K562 (cell line): Measurements from ENCODE around the gene SLC25A11. TPM values are rescaled to one million over a fixed set of nuclear protein-coding genes. Genes with fewer than 3 reads are reported as not detected.

Experiments
- EWSR1 ChIP-seq: fragments of 450-650 bp; IDR thresholded peaks from 2 replicates; pipeline ENCODE4 v1.6.1; 2018; ENCODE audit warnings: borderline replicate concordance, mild to moderate bottlenecking, low read depth, moderate library complexity; ENCODE audit not compliant: partially characterized antibody
- FIP1L1 ChIP-seq: fragments of 200-400 bp; formaldehyde crosslinking; IDR thresholded peaks from 2 replicates; pipeline ENCODE4 v1.6.1; 2018; ENCODE audit warnings: mild to moderate bottlenecking, low read depth, low read length; ENCODE audit not compliant: poor library complexity, severe bottlenecking
- HDAC2 ChIP-seq: fragments of 450-650 bp; IDR thresholded peaks from 2 replicates; pipeline ENCODE4 v1.6.1; 2016; ENCODE audit warnings: mild to moderate bottlenecking
- SNIP1 ChIP-seq: fragments of 450-650 bp; IDR thresholded peaks from 2 replicates; pipeline ENCODE4 v1.7.1; 2017; ENCODE audit warnings: low read depth, mild to moderate bottlenecking
- ZNF263 ChIP-seq: sonication (generic); formaldehyde crosslinking; IDR thresholded peaks from 2 replicates; pipeline ENCODE4 v1.8.0; 2022; ENCODE audit warnings: mild to moderate bottlenecking, missing genetic modification reagents, borderline replicate concordance
- ZNF3 ChIP-seq: fragments of 250-450 bp; sonication (Bioruptor Pico); IDR thresholded peaks from 2 replicates; pipeline ENCODE4 v1.5.0; 2021; ENCODE audit warnings: mild to moderate bottlenecking, moderate library complexity
- ZNF79 ChIP-seq: fragments of 250-450 bp; sonication (Bioruptor Pico); IDR thresholded peaks from 2 replicates; pipeline ENCODE4 v1.4.0; 2020; ENCODE audit warnings: low read depth, mild to moderate bottlenecking, moderate library complexity
- ZSCAN29 ChIP-seq: fragments of 450-650 bp; IDR thresholded peaks from 2 replicates; pipeline ENCODE4 v1.6.1; 2017
- polyA plus RNA-seq, 8 experiments: library from polyadenylated mRNA; depleted of rRNA in 4 of 8; stranded (reverse) in 5 of 8; unstranded in 3 of 8; fragments of >200 nt; fragmentation: Nextera tagmentation in 2 of 8; fragmentation: Illumina TruSeq in 1 of 8; extraction: Ambion mirVana in 2 of 8; extraction: Trizol in 1 of 8; gene quantifications; 2 replicates each; pipeline versions ENCODE4 v1.2.1 to v1.2.3, GENCODE V29; 2011 to 2014; ENCODE audit warnings: inconsistent platforms in 1 of 8, missing spikeins in 1 of 8
- total RNA-seq, 7 experiments: library from RNA; depleted of rRNA in 6 of 7; stranded (reverse); fragments of >200 nt in 6 of 7; fragmentation: Illumina TruSeq in 2 of 7; extraction: Trizol in 2 of 7; gene quantifications; 2 replicates each; pipeline versions ENCODE4 v1.2.1 to v1.2.3, GENCODE V29; 2011 to 2021; ENCODE audit warnings: low replicate concordance in 1 of 7
- TF ChIP-seq, protein P1 (sequence below): sonication (generic); formaldehyde crosslinking; IDR thresholded peaks from 2 replicates; pipeline ENCODE4 v1.8.0; 2023; ENCODE audit warnings: missing genetic modification reagents, mild to moderate bottlenecking, borderline replicate concordance
- TF ChIP-seq, protein P2 (sequence below), 2 experiments: fragments of 450-650 bp; formaldehyde crosslinking in 1 of 2; IDR thresholded peaks; 2 replicates each; pipeline versions ENCODE4 v1.4.0 to v1.6.1; 2014 to 2020; ENCODE audit warnings: mild to moderate bottlenecking in 2 of 2, borderline replicate concordance in 1 of 2, low read depth in 1 of 2
- TF ChIP-seq, protein P3 (sequence below): fragments of 450-650 bp; IDR thresholded peaks from 2 replicates; pipeline ENCODE4 v1.6.1; 2016

SLC25A11 gene
- total and polyA plus RNA-seq, 9 of the 15 experiments (the other 6 are each of a cell fraction or from before 2014, with no cell fraction given) = 3.1 to 56.7 (median 32.9) TPM

DNA sequence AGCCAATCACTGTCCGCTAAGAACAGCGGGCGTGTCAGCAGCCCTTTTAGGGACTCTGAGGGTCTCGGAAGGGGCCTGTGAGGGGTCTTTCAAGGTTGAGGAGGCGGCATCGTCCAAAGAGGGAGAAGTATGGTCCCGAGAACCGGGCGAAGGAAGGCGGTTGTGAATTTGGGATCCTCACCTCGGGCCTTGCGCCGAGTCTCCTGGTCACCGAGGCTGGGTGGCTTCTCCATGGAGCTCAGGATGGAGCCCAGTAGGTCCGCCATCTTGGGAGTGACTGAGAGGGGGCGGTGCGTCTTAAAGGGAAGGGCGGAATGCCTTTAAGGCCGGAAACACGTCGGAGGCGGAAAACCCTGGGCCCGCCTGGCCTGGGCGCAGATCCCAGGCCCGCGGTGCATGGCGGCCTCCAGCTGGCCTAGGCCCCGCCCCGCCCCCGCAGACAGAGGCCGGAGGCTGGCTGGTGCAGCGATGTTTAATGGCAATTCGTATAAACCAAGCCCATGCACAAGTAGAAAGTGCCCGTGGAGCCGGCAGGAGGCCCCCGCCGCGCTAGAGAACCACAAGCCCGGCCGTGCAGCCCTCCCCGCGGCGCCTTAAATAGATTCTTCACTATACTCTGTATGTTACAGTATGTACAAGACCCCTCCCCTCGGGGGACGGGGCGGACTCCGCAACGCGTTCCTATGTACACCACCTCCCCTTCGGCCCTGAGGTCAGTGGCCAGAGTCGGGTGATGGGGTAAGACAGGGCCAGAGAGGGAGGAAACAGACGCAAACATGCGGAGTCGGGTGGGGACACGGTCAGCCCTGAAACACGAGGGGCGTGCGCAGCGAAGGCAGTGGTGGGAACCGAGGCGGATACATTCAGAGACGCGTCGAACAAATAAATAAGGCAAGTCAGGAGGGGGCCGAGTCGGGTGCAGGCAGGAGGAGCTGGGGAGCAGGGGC is 28.0 kb upstream of the SLC25A11 start, which contains the start of gene SPAG7 (continued):
- TF ChIP-seq, protein P1, sequence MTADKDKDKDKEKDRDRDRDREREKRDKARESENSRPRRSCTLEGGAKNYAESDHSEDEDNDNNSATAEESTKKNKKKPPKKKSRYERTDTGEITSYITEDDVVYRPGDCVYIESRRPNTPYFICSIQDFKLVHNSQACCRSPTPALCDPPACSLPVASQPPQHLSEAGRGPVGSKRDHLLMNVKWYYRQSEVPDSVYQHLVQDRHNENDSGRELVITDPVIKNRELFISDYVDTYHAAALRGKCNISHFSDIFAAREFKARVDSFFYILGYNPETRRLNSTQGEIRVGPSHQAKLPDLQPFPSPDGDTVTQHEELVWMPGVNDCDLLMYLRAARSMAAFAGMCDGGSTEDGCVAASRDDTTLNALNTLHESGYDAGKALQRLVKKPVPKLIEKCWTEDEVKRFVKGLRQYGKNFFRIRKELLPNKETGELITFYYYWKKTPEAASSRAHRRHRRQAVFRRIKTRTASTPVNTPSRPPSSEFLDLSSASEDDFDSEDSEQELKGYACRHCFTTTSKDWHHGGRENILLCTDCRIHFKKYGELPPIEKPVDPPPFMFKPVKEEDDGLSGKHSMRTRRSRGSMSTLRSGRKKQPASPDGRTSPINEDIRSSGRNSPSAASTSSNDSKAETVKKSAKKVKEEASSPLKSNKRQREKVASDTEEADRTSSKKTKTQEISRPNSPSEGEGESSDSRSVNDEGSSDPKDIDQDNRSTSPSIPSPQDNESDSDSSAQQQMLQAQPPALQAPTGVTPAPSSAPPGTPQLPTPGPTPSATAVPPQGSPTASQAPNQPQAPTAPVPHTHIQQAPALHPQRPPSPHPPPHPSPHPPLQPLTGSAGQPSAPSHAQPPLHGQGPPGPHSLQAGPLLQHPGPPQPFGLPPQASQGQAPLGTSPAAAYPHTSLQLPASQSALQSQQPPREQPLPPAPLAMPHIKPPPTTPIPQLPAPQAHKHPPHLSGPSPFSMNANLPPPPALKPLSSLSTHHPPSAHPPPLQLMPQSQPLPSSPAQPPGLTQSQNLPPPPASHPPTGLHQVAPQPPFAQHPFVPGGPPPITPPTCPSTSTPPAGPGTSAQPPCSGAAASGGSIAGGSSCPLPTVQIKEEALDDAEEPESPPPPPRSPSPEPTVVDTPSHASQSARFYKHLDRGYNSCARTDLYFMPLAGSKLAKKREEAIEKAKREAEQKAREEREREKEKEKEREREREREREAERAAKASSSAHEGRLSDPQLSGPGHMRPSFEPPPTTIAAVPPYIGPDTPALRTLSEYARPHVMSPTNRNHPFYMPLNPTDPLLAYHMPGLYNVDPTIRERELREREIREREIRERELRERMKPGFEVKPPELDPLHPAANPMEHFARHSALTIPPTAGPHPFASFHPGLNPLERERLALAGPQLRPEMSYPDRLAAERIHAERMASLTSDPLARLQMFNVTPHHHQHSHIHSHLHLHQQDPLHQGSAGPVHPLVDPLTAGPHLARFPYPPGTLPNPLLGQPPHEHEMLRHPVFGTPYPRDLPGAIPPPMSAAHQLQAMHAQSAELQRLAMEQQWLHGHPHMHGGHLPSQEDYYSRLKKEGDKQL (CRISPR knock-in tag) = no peak
- TF ChIP-seq, protein P2, sequence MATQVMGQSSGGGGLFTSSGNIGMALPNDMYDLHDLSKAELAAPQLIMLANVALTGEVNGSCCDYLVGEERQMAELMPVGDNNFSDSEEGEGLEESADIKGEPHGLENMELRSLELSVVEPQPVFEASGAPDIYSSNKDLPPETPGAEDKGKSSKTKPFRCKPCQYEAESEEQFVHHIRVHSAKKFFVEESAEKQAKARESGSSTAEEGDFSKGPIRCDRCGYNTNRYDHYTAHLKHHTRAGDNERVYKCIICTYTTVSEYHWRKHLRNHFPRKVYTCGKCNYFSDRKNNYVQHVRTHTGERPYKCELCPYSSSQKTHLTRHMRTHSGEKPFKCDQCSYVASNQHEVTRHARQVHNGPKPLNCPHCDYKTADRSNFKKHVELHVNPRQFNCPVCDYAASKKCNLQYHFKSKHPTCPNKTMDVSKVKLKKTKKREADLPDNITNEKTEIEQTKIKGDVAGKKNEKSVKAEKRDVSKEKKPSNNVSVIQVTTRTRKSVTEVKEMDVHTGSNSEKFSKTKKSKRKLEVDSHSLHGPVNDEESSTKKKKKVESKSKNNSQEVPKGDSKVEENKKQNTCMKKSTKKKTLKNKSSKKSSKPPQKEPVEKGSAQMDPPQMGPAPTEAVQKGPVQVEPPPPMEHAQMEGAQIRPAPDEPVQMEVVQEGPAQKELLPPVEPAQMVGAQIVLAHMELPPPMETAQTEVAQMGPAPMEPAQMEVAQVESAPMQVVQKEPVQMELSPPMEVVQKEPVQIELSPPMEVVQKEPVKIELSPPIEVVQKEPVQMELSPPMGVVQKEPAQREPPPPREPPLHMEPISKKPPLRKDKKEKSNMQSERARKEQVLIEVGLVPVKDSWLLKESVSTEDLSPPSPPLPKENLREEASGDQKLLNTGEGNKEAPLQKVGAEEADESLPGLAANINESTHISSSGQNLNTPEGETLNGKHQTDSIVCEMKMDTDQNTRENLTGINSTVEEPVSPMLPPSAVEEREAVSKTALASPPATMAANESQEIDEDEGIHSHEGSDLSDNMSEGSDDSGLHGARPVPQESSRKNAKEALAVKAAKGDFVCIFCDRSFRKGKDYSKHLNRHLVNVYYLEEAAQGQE (IDR thresholded peaks at IDR 0.05; ENCODE audit: borderline replicate concordance) = peak; percentile 73
- TF ChIP-seq, protein P2 (CRISPR knock-in tag; IDR thresholded peaks at IDR 0.05; ENCODE audit: low read depth) = no peak
- TF ChIP-seq ZSCAN29 (no peak), HDAC2 (peak; percentile 13; the same call in 1 of the 2 replicates), ZNF3 (CRISPR knock-in tag) (no peak), ZNF263 (no peak), ZNF79 (no peak), EWSR1 (no peak), SNIP1 (no peak), FIP1L1 (no peak)
- TF ChIP-seq, protein P3, sequence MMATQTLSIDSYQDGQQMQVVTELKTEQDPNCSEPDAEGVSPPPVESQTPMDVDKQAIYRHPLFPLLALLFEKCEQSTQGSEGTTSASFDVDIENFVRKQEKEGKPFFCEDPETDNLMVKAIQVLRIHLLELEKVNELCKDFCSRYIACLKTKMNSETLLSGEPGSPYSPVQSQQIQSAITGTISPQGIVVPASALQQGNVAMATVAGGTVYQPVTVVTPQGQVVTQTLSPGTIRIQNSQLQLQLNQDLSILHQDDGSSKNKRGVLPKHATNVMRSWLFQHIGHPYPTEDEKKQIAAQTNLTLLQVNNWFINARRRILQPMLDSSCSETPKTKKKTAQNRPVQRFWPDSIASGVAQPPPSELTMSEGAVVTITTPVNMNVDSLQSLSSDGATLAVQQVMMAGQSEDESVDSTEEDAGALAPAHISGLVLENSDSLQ = no peak
